AG10803 (cell line): ENCODE measurements around the gene MRGPRE.
A peak's percentile ranks its signal among the peaks of the same experiment; 100 is the strongest.

Experiments used
- DNase-seq: peaks from one replicate; pipeline ENCODE4 v3.0.0; 2010; ENCODE audit warnings: low read depth
- H3K4me3 ChIP-seq: 2 replicates; pipeline ENCODE4 v1.5.1; 2011; ENCODE audit warnings: mild to moderate bottlenecking, low read length, control low read depth
- CTCF ChIP-seq: conservative IDR thresholded peaks from 2 replicates; pipeline ENCODE4 v1.5.1; 2011; ENCODE audit warnings: mild to moderate bottlenecking, low read length, control low read depth, inconsistent platforms

The MRGPRE gene

GRCh38 chr11:3204141-3205015, 27.8 kb downstream of the MRGPRE start:
- DNase-seq, result no peak
- no peak for TF ChIP-seq CTCF
- H3K4me3 ChIP-seq, result no peak overlapping the region

- H3K4me3 ChIP-seq, result no peak overlapping the region
- no peak for DNase-seq
- TF ChIP-seq CTCF, result no peak
Observed at GRCh38 chr11:3203221-3204043, 28.8 kb downstream of the MRGPRE start.

GRCh38 chr11:3202759-3203158, 29.5 kb downstream of the MRGPRE start:
- no peak overlapping the region for H3K4me3 ChIP-seq
- DNase-seq, result peak; percentile 13
- TF ChIP-seq CTCF, result no peak

GRCh38 chr11:3202305-3202704, 29.9 kb downstream of the MRGPRE start:
- no peak for TF ChIP-seq CTCF
- no peak overlapping the region for H3K4me3 ChIP-seq
- no peak for DNase-seq

GRCh38 chr11:3201677-3202181, 30.5 kb downstream of the MRGPRE start:
- DNase-seq, result no peak
- no peak for TF ChIP-seq CTCF
- H3K4me3 ChIP-seq, result no peak overlapping the region

GRCh38 chr11:3201112-3201581, 31.1 kb downstream of the MRGPRE start:
- no peak overlapping the region for H3K4me3 ChIP-seq
- DNase-seq, result no peak
- TF ChIP-seq CTCF, result no peak
